HFFc6 (cell line): ENCODE data around the gene IZUMO1R. TPM values are rescaled to one million over a fixed set of nuclear protein-coding genes. Genes with fewer than 3 reads are reported as not detected.
"Not testable (repeated sequence)": the region's sequence is repeated elsewhere in the genome, so short reads cannot be mapped to it uniquely, and the experiment has no call there.

ENCODE experiments used
- DNase-seq: peaks from one replicate; pipeline ENCODE4 v3.0.0-alpha.2; 2018
- H3K27ac Mint-ChIP-seq: 2 replicates; pipeline ENCODE4 v1.8.0; 2020; ENCODE audit warnings: mild to moderate bottlenecking, mixed read lengths
- H3K27me3 Mint-ChIP-seq: 2 replicates; pipeline ENCODE4 v1.8.0; 2021; ENCODE audit warnings: mild to moderate bottlenecking, moderate library complexity, mixed read lengths; ENCODE audit not compliant: insufficient read depth
- H3K36me3 Mint-ChIP-seq: 2 replicates; pipeline ENCODE4 v1.8.0; 2021; ENCODE audit warnings: low read depth, mixed read lengths
- H3K4me1 Mint-ChIP-seq: 2 replicates; pipeline ENCODE4 v1.8.0; 2020; ENCODE audit warnings: low read depth, mixed read lengths
- H3K4me3 Mint-ChIP-seq: 2 replicates; pipeline ENCODE4 v1.8.0; 2020; ENCODE audit warnings: mild to moderate bottlenecking, moderate library complexity, mixed read lengths
- H3K9me3 Mint-ChIP-seq: 2 replicates; pipeline ENCODE4 v1.8.0; 2020; ENCODE audit warnings: mild to moderate bottlenecking, mixed read lengths
- long read RNA-seq: library from polyadenylated mRNA; unstranded; transcript quantifications from one replicate; pipeline ENCODE4 v2.0.0, GENCODE V29; 2019
- total RNA-seq, 6 experiments: library from RNA; stranded (reverse); fragmentation: NEBNext Ultra II Directional; extraction: Animal tissue kit (Norgen Biotek cat#: 25700); gene quantifications; 2 replicates in 1 of 6; 3 replicates in 5 of 6; pipeline ENCODE4 v1.2.3, GENCODE V29; 2021
- TF ChIP-seq, protein P1 (sequence below): fragments of 200-600 bp; sonication (generic); IDR thresholded peaks from 2 replicates; pipeline ENCODE4 v1.5.0; 2021; ENCODE audit warnings: antibody characterized with exemption, mild to moderate bottlenecking

IZUMO1R gene
- total RNA-seq = under 1 TPM in 1 of 6 experiments, not detected in 5; 0.26 TPM
- long read RNA-seq = 0 reads

DNA sequence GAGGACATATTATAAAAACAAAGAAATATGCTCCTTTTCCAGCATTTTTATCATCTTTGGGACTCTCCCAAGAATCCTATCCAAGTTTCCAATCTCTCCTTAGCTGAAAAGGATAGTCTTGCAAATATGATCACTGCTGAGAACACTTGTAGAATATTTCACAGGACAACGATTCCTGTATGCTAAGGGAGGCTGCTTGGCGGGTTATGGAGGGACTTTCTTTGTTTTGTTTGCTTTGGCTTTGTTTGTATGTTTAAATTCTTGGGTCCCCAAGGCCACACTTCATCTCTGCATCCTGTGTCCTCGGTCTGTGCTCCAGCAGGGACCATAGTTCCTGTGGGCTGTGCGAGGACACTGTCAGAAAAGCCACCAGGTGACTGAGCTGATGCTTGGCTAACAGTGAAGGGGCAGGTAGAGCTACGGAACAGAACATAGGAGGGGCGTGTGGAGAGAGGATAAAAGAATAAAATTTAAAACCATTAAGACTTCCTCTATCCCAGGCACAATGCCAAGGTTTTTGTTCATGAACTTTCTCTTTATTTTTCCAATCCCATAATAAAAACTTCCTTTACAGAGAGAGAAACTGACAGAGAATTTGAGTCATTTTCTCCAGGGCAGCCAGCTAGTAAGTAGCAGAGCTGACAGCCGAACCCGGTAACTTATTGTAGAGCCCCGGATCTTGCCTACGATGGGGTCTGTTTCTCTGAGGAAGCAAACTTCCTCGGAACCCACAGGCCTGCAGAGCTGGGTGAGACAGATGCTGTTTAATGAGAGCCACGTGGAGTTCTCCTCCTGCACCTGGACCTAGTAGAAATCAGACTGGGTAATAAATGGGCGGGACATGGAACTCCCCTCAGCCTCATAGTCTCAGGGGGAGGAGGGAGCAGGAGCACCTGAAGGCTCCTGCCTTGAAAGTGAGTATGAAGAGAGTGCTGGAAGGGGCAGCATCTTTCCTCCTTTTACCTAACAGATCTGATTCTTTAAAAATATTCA lies at the start of gene IZUMO1R:
Gene IZUMO1R (plus strand): TSS at position 615 of the 993 bp plus-strand sequence. CDS start 1,057 bp downstream, outside the sequence.
- H3K27me3 Mint-ChIP-seq = peaks cover 18% of the 10 kb centered on the region
- peak within 1 kb of the TSS; percentile 49; the same call in 1 of the 2 replicates for H3K4me3 Mint-ChIP-seq
- no peaks in the 10 kb centered on the region for H3K9me3 Mint-ChIP-seq
- peaks cover 19% of the 10 kb centered on the region for H3K4me1 Mint-ChIP-seq
- no peak for DNase-seq
- H3K36me3 Mint-ChIP-seq = no peaks in the 10 kb centered on the region
- H3K27ac Mint-ChIP-seq = peak within 1 kb of the TSS; percentile 26; the same call in 1 of the 2 replicates
- TF ChIP-seq, protein P1, sequence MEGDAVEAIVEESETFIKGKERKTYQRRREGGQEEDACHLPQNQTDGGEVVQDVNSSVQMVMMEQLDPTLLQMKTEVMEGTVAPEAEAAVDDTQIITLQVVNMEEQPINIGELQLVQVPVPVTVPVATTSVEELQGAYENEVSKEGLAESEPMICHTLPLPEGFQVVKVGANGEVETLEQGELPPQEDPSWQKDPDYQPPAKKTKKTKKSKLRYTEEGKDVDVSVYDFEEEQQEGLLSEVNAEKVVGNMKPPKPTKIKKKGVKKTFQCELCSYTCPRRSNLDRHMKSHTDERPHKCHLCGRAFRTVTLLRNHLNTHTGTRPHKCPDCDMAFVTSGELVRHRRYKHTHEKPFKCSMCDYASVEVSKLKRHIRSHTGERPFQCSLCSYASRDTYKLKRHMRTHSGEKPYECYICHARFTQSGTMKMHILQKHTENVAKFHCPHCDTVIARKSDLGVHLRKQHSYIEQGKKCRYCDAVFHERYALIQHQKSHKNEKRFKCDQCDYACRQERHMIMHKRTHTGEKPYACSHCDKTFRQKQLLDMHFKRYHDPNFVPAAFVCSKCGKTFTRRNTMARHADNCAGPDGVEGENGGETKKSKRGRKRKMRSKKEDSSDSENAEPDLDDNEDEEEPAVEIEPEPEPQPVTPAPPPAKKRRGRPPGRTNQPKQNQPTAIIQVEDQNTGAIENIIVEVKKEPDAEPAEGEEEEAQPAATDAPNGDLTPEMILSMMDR = no peak

DNA sequence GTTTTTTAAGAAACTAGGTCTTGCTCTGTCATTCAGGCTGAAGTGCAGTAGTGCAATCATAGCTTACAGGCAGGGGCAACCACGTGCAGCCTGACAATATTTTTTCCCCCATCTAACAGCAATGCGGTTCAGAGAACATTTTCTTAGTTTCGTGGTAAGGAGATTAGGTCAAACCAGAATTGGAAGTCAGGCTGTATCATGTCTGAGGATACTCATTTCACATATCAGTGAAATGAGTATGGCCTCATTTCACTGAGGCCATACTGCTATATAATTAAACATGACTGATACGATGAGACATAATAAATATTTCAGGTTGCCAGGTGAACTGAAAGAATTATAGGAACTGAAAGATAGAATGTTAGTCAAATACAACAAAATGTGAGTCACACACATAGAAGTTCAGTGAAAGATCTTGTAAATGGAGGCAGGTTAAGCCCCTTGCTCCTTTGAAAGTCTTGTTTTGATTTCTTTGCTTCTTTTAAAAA lies 32.5 kb upstream of the IZUMO1R start:
- Mint-ChIP-seq H3K4me1 (no peaks in the 10 kb centered on the region), H3K36me3 (no peaks in the 10 kb centered on the region), H3K9me3 (no peaks in the 10 kb centered on the region), H3K4me3 (no peak overlapping the region), H3K27me3 (no peaks in the 10 kb centered on the region), H3K27ac (no peak overlapping the region)
- no peak for DNase-seq
- TF ChIP-seq, protein P1 = no peak

DNA sequence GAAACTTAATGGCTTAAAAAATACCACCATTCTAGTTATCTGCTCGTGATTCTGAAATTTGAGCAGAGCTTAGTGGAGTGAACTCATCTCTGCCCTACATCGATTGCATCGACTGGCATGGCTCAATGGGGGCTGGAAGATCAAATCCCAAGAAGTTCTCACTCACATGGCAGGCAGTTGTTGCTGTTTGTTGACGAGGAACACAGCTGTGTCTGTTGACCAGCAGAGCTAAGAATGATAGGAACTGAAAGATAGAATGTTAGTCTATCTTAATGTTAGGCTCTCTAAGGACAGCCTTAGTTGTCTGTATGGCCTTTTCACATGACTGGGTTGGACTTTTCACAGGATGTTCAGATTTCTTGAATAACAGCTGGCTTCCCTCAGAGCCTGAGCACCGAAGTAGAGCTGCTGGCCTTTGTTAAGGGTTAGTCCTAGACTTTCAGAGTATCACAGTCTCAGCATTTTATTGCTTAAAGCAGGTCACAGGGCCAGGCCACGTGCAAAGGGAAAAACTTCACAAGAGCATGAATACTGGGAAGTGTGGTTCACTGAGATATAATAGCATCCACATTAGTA lies 31.6 kb upstream of the IZUMO1R start:
- Mint-ChIP-seq H3K27ac (no peak overlapping the region), H3K4me1 (no peaks in the 10 kb centered on the region), H3K27me3 (no peaks in the 10 kb centered on the region), H3K9me3 (no peaks in the 10 kb centered on the region), H3K36me3 (no peaks in the 10 kb centered on the region), H3K4me3 (no peak overlapping the region)
- TF ChIP-seq, protein P1 = no peak
- no peak for DNase-seq

DNA sequence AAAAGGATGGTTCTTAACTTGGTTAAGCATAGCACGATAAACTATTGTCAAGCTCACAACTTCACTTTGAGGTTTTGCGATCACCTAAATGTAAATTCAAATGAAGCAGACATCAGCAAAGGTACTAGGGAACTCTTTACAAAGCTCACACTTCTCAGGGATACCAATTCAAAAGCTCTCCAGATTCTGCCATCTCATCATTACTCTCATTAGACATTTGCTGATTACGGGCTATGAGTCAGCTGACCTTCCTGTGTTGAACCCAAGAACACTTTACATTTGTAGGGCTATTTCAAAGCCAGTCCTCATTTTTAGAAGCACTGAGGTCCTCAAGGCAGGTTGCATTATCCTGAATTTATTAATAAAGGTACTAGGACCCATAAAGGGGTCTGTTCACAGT lies 28.4 kb upstream of the IZUMO1R start:
- DNase-seq = no peak
- Mint-ChIP-seq H3K4me3 (no peak overlapping the region), H3K36me3 (no peaks in the 10 kb centered on the region), H3K27me3 (no peaks in the 10 kb centered on the region), H3K27ac (no peak overlapping the region), H3K9me3 (no peaks in the 10 kb centered on the region), H3K4me1 (no peaks in the 10 kb centered on the region)
- TF ChIP-seq, protein P1 = no peak

DNA sequence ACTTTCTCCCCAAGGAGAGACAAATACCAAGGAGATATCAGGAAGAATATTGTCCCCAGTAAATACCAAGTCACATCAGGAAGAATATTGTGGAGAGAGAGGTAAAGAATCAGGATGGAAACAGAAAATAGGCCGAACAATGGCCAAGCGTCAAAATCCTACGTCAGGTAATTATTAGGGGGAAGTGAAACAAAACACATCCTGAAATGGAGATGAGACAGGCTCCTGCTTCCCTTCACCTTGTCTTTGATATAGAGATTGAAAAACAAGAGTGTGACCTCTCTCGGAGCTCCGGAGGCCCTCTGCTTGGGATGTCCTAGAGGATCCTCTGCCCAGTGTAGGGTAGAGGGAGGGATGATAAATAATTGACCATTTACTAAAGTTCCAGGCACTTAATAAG lies 27.4 kb upstream of the IZUMO1R start:
- no peaks in the 10 kb centered on the region; the same call in 1 of the 2 replicates for H3K27me3 Mint-ChIP-seq
- no peaks in the 10 kb centered on the region for H3K4me1 Mint-ChIP-seq
- TF ChIP-seq, protein P1 = no peak
- no peaks in the 10 kb centered on the region for H3K36me3 Mint-ChIP-seq
- no peak for DNase-seq
- no peaks in the 10 kb centered on the region for H3K9me3 Mint-ChIP-seq
- no peak overlapping the region for H3K4me3 Mint-ChIP-seq
- no peak overlapping the region for H3K27ac Mint-ChIP-seq

DNA sequence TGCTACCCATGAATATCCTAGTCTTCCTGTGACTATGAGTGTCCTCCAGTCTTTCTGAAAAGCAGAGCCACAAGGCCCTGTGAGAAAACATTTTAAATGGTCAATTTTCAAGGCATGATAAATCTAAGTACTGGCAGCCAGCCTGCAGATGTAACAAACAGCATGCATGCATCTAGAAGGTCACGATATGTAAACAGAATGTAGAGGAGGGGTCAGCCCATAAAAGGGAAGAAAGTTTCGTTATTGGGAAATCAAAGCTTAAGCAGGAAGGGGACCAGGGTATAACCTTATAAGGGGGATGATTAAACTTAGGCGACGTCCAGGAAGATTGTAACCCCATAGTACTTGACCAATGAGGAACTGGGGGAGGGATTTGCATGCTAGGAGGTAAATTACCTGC lies 26.2 kb upstream of the IZUMO1R start:
- H3K9me3 Mint-ChIP-seq, H3K36me3 Mint-ChIP-seq, H3K4me1 Mint-ChIP-seq, H3K27me3 Mint-ChIP-seq, H3K27ac Mint-ChIP-seq, DNase-seq, H3K4me3 Mint-ChIP-seq: not testable (repeated sequence)
